HG03439 (cell line): ENCODE measurements around the gene ASS1.

Experiments used
- ATAC-seq: cut with Tn5 transposase; IDR thresholded peaks from one replicate; pipeline ENCODE4 v1.9.1; 2021; ENCODE audit warnings: mild to moderate bottlenecking, moderate library complexity; ENCODE audit not compliant: unreplicated experiment

Gene ASS1

GRCh38 chr9:130418776-130419175, 26.0 kb upstream of the ASS1 start:
- no peak for ATAC-seq

- ATAC-seq = no peak
Observed at GRCh38 chr9:130419521-130420035, 25.2 kb upstream of the ASS1 start.

- no peak for ATAC-seq
Observed at GRCh38 chr9:130421154-130421801, 23.5 kb upstream of the ASS1 start.

GRCh38 chr9:130421802-130422276, 22.9 kb upstream of the ASS1 start:
- ATAC-seq = no peak

- no peak for ATAC-seq
Observed at GRCh38 chr9:130422546-130422945, 22.2 kb upstream of the ASS1 start.

GRCh38 chr9:130423272-130423671, 21.5 kb upstream of the ASS1 start:
- ATAC-seq = no peak

- ATAC-seq = no peak
Observed at GRCh38 chr9:130424595-130425454, 19.9 kb upstream of the ASS1 start.

- no peak for ATAC-seq
Observed at GRCh38 chr9:130425741-130426466, 18.9 kb upstream of the ASS1 start.

- no peak for ATAC-seq
Observed at GRCh38 chr9:130426467-130426773, 18.3 kb upstream of the ASS1 start.

- ATAC-seq = no peak
Observed at GRCh38 chr9:130426883-130427282, 17.9 kb upstream of the ASS1 start.

- no peak for ATAC-seq
Observed at GRCh38 chr9:130427326-130427725, 17.4 kb upstream of the ASS1 start.

GRCh38 chr9:130428086-130428665, 16.6 kb upstream of the ASS1 start:
- ATAC-seq = no peak

- no peak for ATAC-seq
Observed at GRCh38 chr9:130429381-130429780, 15.4 kb upstream of the ASS1 start.

GRCh38 chr9:130429831-130430230, 14.9 kb upstream of the ASS1 start:
- ATAC-seq = no peak

GRCh38 chr9:130430232-130430631, 14.5 kb upstream of the ASS1 start:
- no peak for ATAC-seq

GRCh38 chr9:130430734-130431535, 13.8 kb upstream of the ASS1 start:
- ATAC-seq = no peak

- ATAC-seq = no peak
Observed at GRCh38 chr9:130431536-130432303, 13.0 kb upstream of the ASS1 start.

- ATAC-seq = no peak
Observed at GRCh38 chr9:130432362-130432761, 12.4 kb upstream of the ASS1 start.

- no peak for ATAC-seq
Observed at GRCh38 chr9:130432796-130433167, 12.0 kb upstream of the ASS1 start.
